Measurements from ENCODE around the gene TAGAP.

- TF ChIP-seq, protein P1, sequence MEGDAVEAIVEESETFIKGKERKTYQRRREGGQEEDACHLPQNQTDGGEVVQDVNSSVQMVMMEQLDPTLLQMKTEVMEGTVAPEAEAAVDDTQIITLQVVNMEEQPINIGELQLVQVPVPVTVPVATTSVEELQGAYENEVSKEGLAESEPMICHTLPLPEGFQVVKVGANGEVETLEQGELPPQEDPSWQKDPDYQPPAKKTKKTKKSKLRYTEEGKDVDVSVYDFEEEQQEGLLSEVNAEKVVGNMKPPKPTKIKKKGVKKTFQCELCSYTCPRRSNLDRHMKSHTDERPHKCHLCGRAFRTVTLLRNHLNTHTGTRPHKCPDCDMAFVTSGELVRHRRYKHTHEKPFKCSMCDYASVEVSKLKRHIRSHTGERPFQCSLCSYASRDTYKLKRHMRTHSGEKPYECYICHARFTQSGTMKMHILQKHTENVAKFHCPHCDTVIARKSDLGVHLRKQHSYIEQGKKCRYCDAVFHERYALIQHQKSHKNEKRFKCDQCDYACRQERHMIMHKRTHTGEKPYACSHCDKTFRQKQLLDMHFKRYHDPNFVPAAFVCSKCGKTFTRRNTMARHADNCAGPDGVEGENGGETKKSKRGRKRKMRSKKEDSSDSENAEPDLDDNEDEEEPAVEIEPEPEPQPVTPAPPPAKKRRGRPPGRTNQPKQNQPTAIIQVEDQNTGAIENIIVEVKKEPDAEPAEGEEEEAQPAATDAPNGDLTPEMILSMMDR (IDR thresholded peaks at IDR 0.05; ENCODE audit: insufficient read depth, low read length, poor library complexity, severe bottlenecking): no peak
- TF ChIP-seq EZH2phosphoT487 (conservative IDR thresholded peaks at IDR 0.05; ENCODE audit: low read length): no peak
Observed at GRCh38 chr6:159043947-159044346, 844 bp downstream of the TAGAP start.

All from SU-DHL-6 (cell line).